Activated T-cell treated with anti-CD3 and anti-CD28 coated beads, Interleukin-2, amount 50 U/mL, for 48 hours (primary cell): Measurements from ENCODE around the gene RHO.

Source experiments
- DNase-seq, 2 experiments: peaks; one replicate each; pipeline ENCODE4 v3.0.0-alpha.2; 2020

RHO gene

DNA sequence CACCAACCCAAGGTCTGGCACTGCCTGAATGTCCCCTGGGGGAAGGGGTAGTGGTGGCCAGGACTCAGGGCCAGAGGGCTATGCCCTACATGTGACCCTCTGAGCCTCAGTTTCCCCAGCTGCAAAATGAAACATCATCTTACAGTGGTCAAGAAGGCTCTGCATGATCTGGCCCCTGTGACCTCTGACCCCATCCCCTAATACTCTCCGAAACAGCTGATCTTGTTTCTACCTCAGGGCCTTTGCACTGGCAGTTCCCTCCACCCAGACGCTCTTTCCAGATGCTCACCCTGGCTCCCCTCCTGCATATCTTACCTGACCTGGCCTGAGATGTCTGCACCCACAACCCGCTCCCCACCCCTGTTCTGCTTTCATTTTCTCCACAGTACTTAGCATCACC is 56.2 kb downstream of the RHO start:
- no peak for DNase-seq
